Muscle of leg (tissue), 11 donors: Measurements from ENCODE around the gene SRSF7. TPM values are rescaled to one million over a fixed set of nuclear protein-coding genes. Genes with fewer than 3 reads are reported as not detected.

Experiments used
- DNase-seq: peaks from one replicate; pipeline ENCODE4 v3.0.0; 2013
- H3K27ac ChIP-seq: one replicate; pipeline ENCODE4 v1.5.1; 2013; ENCODE audit warnings: mild to moderate bottlenecking, low read length, control low read depth
- H3K27me3 ChIP-seq: one replicate; pipeline ENCODE4 v1.6.1; 2013; ENCODE audit warnings: low read length; ENCODE audit not compliant: control insufficient read depth, insufficient read depth
- H3K36me3 ChIP-seq: one replicate; pipeline ENCODE4 v1.6.1; 2013; ENCODE audit warnings: low read length; ENCODE audit not compliant: control insufficient read depth, insufficient read depth
- H3K4me1 ChIP-seq: one replicate; pipeline ENCODE4 v1.6.1; 2013; ENCODE audit warnings: low read length; ENCODE audit not compliant: control insufficient read depth, insufficient read depth
- H3K4me3 ChIP-seq: one replicate; pipeline ENCODE4 v1.5.1; 2013; ENCODE audit warnings: low read length, control low read depth
- H3K9me3 ChIP-seq: replicated peaks from 2 replicates; pipeline ENCODE4 v1.6.1; 2013; ENCODE audit warnings: low read depth, low read length; ENCODE audit not compliant: control insufficient read depth
- WGBS: methylation state at CpG from one replicate; pipeline ENCODE4 v1.1.5; 2013; ENCODE audit warnings: missing lambda C conversion rate; ENCODE audit not compliant: insufficient coverage; 5-methylcytosine and 5-hydroxymethylcytosine counted together
- polyA plus RNA-seq, 8 donors: library from polyadenylated mRNA; unstranded; fragments of 120-200 nt; gene quantifications; one replicate each; pipeline versions ENCODE4 v1.2.1 to v1.2.3, GENCODE V29; 2013; ENCODE audit warnings: inconsistent platforms in 1 of 8, low replicate concordance in 1 of 8; ENCODE audit not compliant: insufficient read length in 8 of 8, insufficient read depth in 1 of 8
- total RNA-seq: library from RNA; stranded (reverse); fragments of 120-200 nt; gene quantifications from one replicate; pipeline ENCODE4 v1.2.4, GENCODE V29; 2013

Gene SRSF7
- total and polyA plus RNA-seq, 9 donors: 92.9 to 155 (median 122) TPM

DNA sequence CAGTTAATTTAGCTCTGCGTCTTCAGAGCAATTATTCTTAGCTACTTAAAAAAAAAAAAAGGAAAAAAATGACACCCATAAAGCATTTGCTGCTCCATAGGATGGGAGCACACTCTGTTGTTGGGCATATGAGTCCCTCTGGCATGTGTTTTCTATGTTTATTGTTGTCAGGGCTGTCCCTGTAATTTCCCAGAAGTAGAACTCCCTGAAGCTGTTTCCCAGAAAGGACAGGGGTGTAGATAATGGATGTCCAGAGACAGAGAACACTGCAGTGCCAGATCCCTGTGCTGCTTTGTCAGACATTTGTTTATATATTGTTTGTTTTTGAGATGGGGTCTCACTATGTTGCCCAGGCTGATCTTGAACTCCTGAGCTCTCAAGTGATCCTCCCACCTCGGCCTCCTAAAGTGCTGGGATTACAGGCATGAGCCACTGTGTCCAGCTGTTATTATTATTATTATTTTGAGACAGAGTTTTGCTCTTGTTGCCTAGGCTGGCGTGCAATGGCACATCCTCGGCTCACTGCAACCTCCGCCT, 52.6 kb downstream of the SRSF7 start:
- 90% methylated on average over 2 of the region's 5 CpGs for WGBS

GRCh38 chr2:38697116-38697840, 53.9 kb downstream of the SRSF7 start:
- 96% methylated on average over 4 of the region's 8 CpGs for WGBS

More for the DNA sequence above, 52.6 kb downstream of the SRSF7 start:
- Histone ChIP-seq H3K27me3 (no peaks in the 10 kb centered on the region), H3K4me3 (no peak overlapping the region), H3K9me3 (no peaks in the 10 kb centered on the region), H3K27ac (no peak overlapping the region), H3K4me1 (no peaks in the 10 kb centered on the region), H3K36me3 (no peaks in the 10 kb centered on the region)
- DNase-seq: no peak

More at GRCh38 chr2:38697116-38697840, 53.9 kb downstream of the SRSF7 start:
- H3K27me3 ChIP-seq: no peaks in the 10 kb centered on the region
- H3K4me3 ChIP-seq: no peak overlapping the region
- no peaks in the 10 kb centered on the region for H3K36me3 ChIP-seq
- no peaks in the 10 kb centered on the region for H3K4me1 ChIP-seq
- no peak for DNase-seq
- no peak overlapping the region for H3K27ac ChIP-seq
- H3K9me3 ChIP-seq: no peaks in the 10 kb centered on the region

Other genes starting within 250 kb of the SRSF7 start
- 38.4 TPM for gene HNRNPLL, start 148.4 kb downstream of the SRSF7 start, total RNA-seq
- gene HNRNPLL, start 148.4 kb downstream of the SRSF7 start, polyA plus RNA-seq: 10 to 100 TPM; 33.0 to 44.7 (median 35.3) TPM
- 12.7 TPM for gene GALM, start 85.2 kb downstream of the SRSF7 start, total RNA-seq
- 10 to 100 TPM in 7 of 8 donors, 1 to 10 TPM in 1; 9.4 to 15.0 (median 12.4) TPM for gene GALM, start 85.2 kb downstream of the SRSF7 start, polyA plus RNA-seq
- 16.5 TPM for gene GEMIN6, start 26.8 kb upstream of the SRSF7 start, total RNA-seq
- gene GEMIN6, start 26.8 kb upstream of the SRSF7 start, polyA plus RNA-seq: 10 to 100 TPM; 11.8 to 16.7 (median 13.2) TPM
- gene DHX57, start 124.6 kb upstream of the SRSF7 start, total RNA-seq: 20.6 TPM
- gene DHX57, start 124.6 kb upstream of the SRSF7 start, polyA plus RNA-seq: 10 to 100 TPM; 16.9 to 24.8 (median 19.8) TPM
- 14.7 TPM for gene MORN2, start 124.6 kb upstream of the SRSF7 start, total RNA-seq
- 10 to 100 TPM; 10.5 to 15.4 (median 13.2) TPM for gene MORN2, start 124.6 kb upstream of the SRSF7 start, polyA plus RNA-seq
- 0.71 TPM for gene ARHGEF33, start 138.5 kb upstream of the SRSF7 start, total RNA-seq
- gene ARHGEF33, start 138.5 kb upstream of the SRSF7 start, polyA plus RNA-seq: 1 to 10 TPM in 5 of 8 donors, under 1 TPM in 3; 0.80 to 2.2 (median 1.1) TPM